H1 (cell line): Measurements from ENCODE around the gene SMIM31. TPM values are rescaled to one million over a fixed set of nuclear protein-coding genes. Genes with fewer than 3 reads are reported as not detected.

Source experiments
- CTCF ChIA-PET: fragments of 300-600 bp; sonication (Branson Sonifier 250); formaldehyde crosslinking; loops from one replicate; lab custom pipeline; 2021; ENCODE audit not compliant: partially characterized antibody; lab: Charles Lee
- POLR2A ChIA-PET: fragments of 300-600 bp; sonication (Branson Sonifier 250); formaldehyde crosslinking; loops from one replicate; lab custom pipeline; 2021; ENCODE audit warnings: inconsistent platforms; ENCODE audit not compliant: partially characterized antibody; lab: Charles Lee
- DNase-seq, 2 experiments: peaks; one replicate each; pipeline versions ENCODE4 v3.0.0 to v3.0.0-alpha.2; 2010 to 2022; ENCODE audit warnings: low spot score in 2 of 2, low read depth in 1 of 2, mixed read lengths in 1 of 2
- FAIRE-seq: peaks from 2 replicates; lab custom pipeline; 2011; peaks lifted over from hg19 to GRCh38; lab: Jason Lieb, UNC
- H2AFZ ChIP-seq: 2 replicates; pipeline ENCODE4 v1.8.1; 2012; ENCODE audit warnings: low read length, inconsistent platforms
- H2AK5ac ChIP-seq: 2 replicates; pipeline ENCODE4 v1.6.1; 2013; ENCODE audit warnings: low read depth, low read length
- H2BK120ac ChIP-seq: replicated peaks from 2 replicates; pipeline ENCODE3; 2013; ENCODE audit warnings: low read depth, low read length, inconsistent platforms
- H2BK12ac ChIP-seq: 2 replicates; pipeline ENCODE4 v1.6.1; 2013; ENCODE audit warnings: low read depth, low read length
- H2BK15ac ChIP-seq: 2 replicates; pipeline ENCODE4 v1.6.1; 2013; ENCODE audit warnings: low read length
- H2BK20ac ChIP-seq: 2 replicates; pipeline ENCODE4 v1.6.1; 2013; ENCODE audit warnings: low read length
- H2BK5ac ChIP-seq: 2 replicates; pipeline ENCODE4 v1.6.1; 2013; ENCODE audit warnings: low read depth, low read length
- H3K14ac ChIP-seq: 2 replicates; pipeline ENCODE4 v1.6.1; 2013; ENCODE audit warnings: inconsistent platforms; ENCODE audit not compliant: insufficient read length
- H3K18ac ChIP-seq: 2 replicates; pipeline ENCODE4 v1.6.1; 2013; ENCODE audit warnings: low read length; ENCODE audit errors: extremely low read depth
- H3K23ac ChIP-seq: 2 replicates; pipeline ENCODE4 v1.6.1; 2013; ENCODE audit warnings: inconsistent platforms; ENCODE audit not compliant: insufficient read length
- H3K23me2 ChIP-seq: 2 replicates; pipeline ENCODE4 v1.6.1; 2013; ENCODE audit warnings: low read depth, low read length
- H3K27ac ChIP-seq: 2 replicates; pipeline ENCODE4 v1.6.1; 2011; ENCODE audit warnings: low read depth, low read length, inconsistent platforms
- H3K27me3 ChIP-seq, 4 experiments: replicated peaks in 1 of 4; 1 replicate in 1 of 4; 2 replicates in 3 of 4; pipeline versions ENCODE4 v1.6.1 to v1.8.1; 2011 to 2013; ENCODE audit warnings: low read length in 3 of 4, mild to moderate bottlenecking in 3 of 4, inconsistent platforms in 2 of 4, mixed read lengths in 2 of 4, moderate library complexity in 1 of 4; ENCODE audit not compliant: control insufficient read depth in 3 of 4, insufficient read depth in 3 of 4; ENCODE audit errors: extremely low read depth in 1 of 4
- H3K36me3 ChIP-seq, 4 experiments: 2 replicates each; pipeline versions ENCODE4 v1.6.1 to v1.8.1; 2011 to 2013; ENCODE audit warnings: mild to moderate bottlenecking in 4 of 4, low read length in 3 of 4, moderate library complexity in 2 of 4, control low read depth in 1 of 4, inconsistent platforms in 1 of 4; ENCODE audit not compliant: insufficient read depth in 4 of 4, control insufficient read depth in 2 of 4
- H3K4ac ChIP-seq: replicated peaks from 2 replicates; pipeline ENCODE3; 2013; ENCODE audit warnings: low read length, low read depth, mixed read lengths, inconsistent platforms; ENCODE audit not compliant: insufficient read length
- H3K4me1 ChIP-seq, 4 experiments: replicated peaks in 1 of 4; 1 replicate in 1 of 4; 2 replicates in 3 of 4; pipeline versions ENCODE4 v1.6.1 to v1.8.1; 2011 to 2013; ENCODE audit warnings: low read length in 3 of 4, inconsistent platforms in 2 of 4, mixed read lengths in 1 of 4; ENCODE audit not compliant: insufficient read depth in 4 of 4, control insufficient read depth in 3 of 4
- H3K4me2 ChIP-seq, 2 experiments: 2 replicates each; pipeline versions ENCODE4 v1.6.1 to v1.8.1; 2011 to 2013; ENCODE audit warnings: low read depth in 2 of 2, low read length in 2 of 2, control low read depth in 1 of 2, inconsistent platforms in 1 of 2, mild to moderate bottlenecking in 1 of 2; ENCODE audit not compliant: insufficient read depth in 1 of 2
- H3K4me3 ChIP-seq, 4 experiments: fragments of 200-600, 300-600 bp in 1 of 4; sonication (generic), shearing (Covaris generic), sonication (Bioruptor Twin) in 1 of 4; 2 replicates each; pipeline versions ENCODE4 v1.5.1 to v1.8.1; 2011 to 2016; ENCODE audit warnings: low read length in 4 of 4, low read depth in 3 of 4, control low read depth in 2 of 4, inconsistent platforms in 2 of 4, mild to moderate bottlenecking in 2 of 4, mixed read lengths in 1 of 4, moderate library complexity in 1 of 4; ENCODE audit not compliant: insufficient read depth in 2 of 4; ENCODE audit errors: extremely low read depth in 1 of 4
- H3K56ac ChIP-seq: replicated peaks from 2 replicates; pipeline ENCODE3; 2013; ENCODE audit warnings: low read depth, mild to moderate bottlenecking, mixed read lengths, low read length, inconsistent platforms; ENCODE audit not compliant: insufficient read length
- H3K79me1 ChIP-seq: 2 replicates; pipeline ENCODE4 v1.6.1; 2013; ENCODE audit warnings: low read depth, low read length, control low read depth
- H3K79me2 ChIP-seq, 2 experiments: 2 replicates each; pipeline versions ENCODE4 v1.6.1 to v1.8.1; 2012 to 2013; ENCODE audit warnings: low read length in 2 of 2, mild to moderate bottlenecking in 2 of 2, inconsistent platforms in 1 of 2; ENCODE audit not compliant: insufficient read depth in 2 of 2, control insufficient read depth in 1 of 2
- H3K9ac ChIP-seq, 4 experiments: replicated peaks in 1 of 4; 1 replicate in 1 of 4; 2 replicates in 3 of 4; pipeline versions ENCODE4 v1.6.1 to v1.8.1; 2011 to 2013; ENCODE audit warnings: low read depth in 3 of 4, low read length in 3 of 4, control low read depth in 2 of 4, mild to moderate bottlenecking in 2 of 4, moderate library complexity in 2 of 4, inconsistent platforms in 1 of 4; ENCODE audit errors: extremely low read depth in 1 of 4
- H3K9me3 ChIP-seq, 2 experiments: 2 replicates each; pipeline versions ENCODE4 v1.6.1 to v1.8.1; 2012 to 2013; ENCODE audit warnings: mild to moderate bottlenecking in 2 of 2, moderate library complexity in 2 of 2, control low read depth in 1 of 2, inconsistent platforms in 1 of 2, low read depth in 1 of 2, low read length in 1 of 2, mixed read lengths in 1 of 2; ENCODE audit not compliant: insufficient read depth in 2 of 2
- H4K20me1 ChIP-seq, 2 experiments: replicated peaks in 1 of 2; 2 replicates each; pipeline versions ENCODE3 to v1.8.1; 2011 to 2013; ENCODE audit warnings: inconsistent platforms in 2 of 2, low read length in 2 of 2, mild to moderate bottlenecking in 1 of 2; ENCODE audit not compliant: insufficient read depth in 2 of 2, control insufficient read depth in 1 of 2
- H4K5ac ChIP-seq: 2 replicates; pipeline ENCODE4 v1.6.1; 2013; ENCODE audit warnings: low read length, low read depth, mixed read lengths, inconsistent platforms; ENCODE audit not compliant: insufficient read length
- H4K8ac ChIP-seq: 2 replicates; pipeline ENCODE4 v1.8.0; 2013; ENCODE audit warnings: mild to moderate bottlenecking, moderate library complexity, low read length, inconsistent platforms; ENCODE audit not compliant: insufficient read depth; ENCODE audit errors: extremely low read depth
- H4K91ac ChIP-seq: replicated peaks from 2 replicates; pipeline ENCODE3; 2013; ENCODE audit warnings: low read length, mixed read lengths, inconsistent platforms; ENCODE audit not compliant: insufficient read length
- EZH2 ChIP-seq: fragments of 200-600 bp; sonication (generic); IDR thresholded peaks from 2 replicates; pipeline ENCODE4 v1.7.1; 2012; ENCODE audit warnings: low read depth, mild to moderate bottlenecking, moderate library complexity, low read length, inconsistent platforms; ENCODE audit not compliant: severe bottlenecking
- TCF12 ChIP-seq: IDR thresholded peaks from 2 replicates; pipeline ENCODE4 v1.6.1; 2011; ENCODE audit warnings: low read depth, mild to moderate bottlenecking, low read length
- WGBS, 2 experiments: shearing (Covaris generic) in 1 of 2; methylation state at CpG; one replicate each; pipeline versions ENCODE4 v1.1.6 to v1.1.7; 2013 to 2015; ENCODE audit warnings: low lambda C conversion rate in 2 of 2, mixed read lengths in 2 of 2, inconsistent platforms in 1 of 2, low coverage in 1 of 2, missing lambda C conversion rate in 1 of 2; ENCODE audit not compliant: insufficient replicate concordance in 2 of 2, insufficient coverage in 1 of 2, insufficient read length in 1 of 2; ENCODE audit errors: extremely low coverage in 1 of 2, missing lambda C conversion rate in 1 of 2; 5-methylcytosine and 5-hydroxymethylcytosine counted together
- polyA plus RNA-seq, 7 experiments: library from polyadenylated mRNA; depleted of rRNA in 3 of 7; stranded (reverse) in 5 of 7; unstranded in 2 of 7; fragments of >200 nt in 5 of 7; fragments of 200-250 nt in 2 of 7; gene quantifications; 1 replicate in 5 of 7; 2 replicates in 1 of 7; 4 replicates in 1 of 7; pipeline versions ENCODE4 v1.2.1 to v1.2.3, GENCODE V29; 2011 to 2013; ENCODE audit warnings: missing spikeins in 2 of 7, mixed read lengths in 2 of 7
- total RNA-seq: library from RNA; stranded (reverse); fragmentation: NEBNext Ultra II Directional; extraction: Animal tissue kit (Norgen Biotek cat#: 25700); gene quantifications from 2 replicates; pipeline ENCODE4 v1.2.1, GENCODE V29; 2021

The SMIM31 gene
- total and polyA plus RNA-seq, 2 of the 8 experiments (the other 6 are each of a cell fraction or from before 2014, with no cell fraction given) = not detected

DNA sequence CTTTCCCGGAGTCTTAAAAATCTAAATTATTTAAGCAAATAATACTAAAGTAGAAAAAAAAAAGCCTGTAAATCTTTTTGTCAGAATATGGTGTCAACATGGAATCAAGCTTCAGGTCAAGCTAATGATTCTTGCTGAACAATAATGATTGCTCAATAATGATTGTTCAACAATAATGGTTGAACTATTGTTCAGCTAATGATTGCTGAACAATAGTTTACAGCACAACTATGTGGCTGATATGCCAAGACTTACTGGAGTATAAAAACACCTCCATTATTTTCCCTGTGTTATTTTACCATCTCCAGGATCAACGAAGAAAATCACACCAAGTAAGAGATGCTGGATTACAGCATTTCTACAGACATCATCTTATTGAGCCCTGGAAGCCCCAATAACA, 35.1 kb upstream of the SMIM31 start:
- Histone ChIP-seq H3K4ac (no peak overlapping the region), H3K79me1 (no peaks in the 10 kb centered on the region), H3K4me3 (no peak overlapping the region), H3K36me3 (no peaks in the 10 kb centered on the region), H2BK20ac (no peak overlapping the region), H3K4me2 (no peak overlapping the region), H2BK120ac (no peak overlapping the region), H3K14ac (no peak overlapping the region), H3K9me3 (no peaks in the 10 kb centered on the region), H4K91ac (no peak overlapping the region), H3K23me2 (no peaks in the 10 kb centered on the region), H3K56ac (no peak overlapping the region), H3K23ac (no peak overlapping the region), H3K27ac (no peak overlapping the region), H3K9ac (no peak overlapping the region), H4K5ac (no peak overlapping the region), H2AK5ac (no peak overlapping the region), H2BK12ac (no peak overlapping the region), H3K4me1 (no peaks in the 10 kb centered on the region), H2AFZ (no peak overlapping the region), H4K8ac (no peak overlapping the region), H4K20me1 (no peaks in the 10 kb centered on the region), H3K18ac (no peak overlapping the region), H3K79me2 (no peaks in the 10 kb centered on the region), H2BK15ac (no peak overlapping the region), H2BK5ac (no peak overlapping the region), H3K27me3 (no peaks in the 10 kb centered on the region)
- POLR2A ChIA-PET = no interaction called here
- FAIRE-seq (no peak), DNase-seq (no peak)
- WGBS, 2 experiments = 93% methylated on average over 2 of the region's 2 CpGs; no CpG with 5 or more reads in 1 of the 2 experiments
- CTCF ChIA-PET = interaction anchor here (0.7 to 12.3 kb wide), 10 partner anchors 12 to 318 kb away, joined by 3 to 161 read pairs (median 4); no protein-coding TSS in a partner anchor
- no peak for TF ChIP-seq TCF12
- no peak for TF ChIP-seq EZH2
